WTC11 (cell line): ENCODE results near the gene PITPNM3. TPM values are rescaled to one million over a fixed set of nuclear protein-coding genes. Genes with fewer than 3 reads are reported as not detected.

Experiments
- ATAC-seq: fragments of 200-7000 bp; cut with Tn5 transposase; 2 replicates; pipeline ENCODE4 v1.10.0; 2021; ENCODE audit warnings: mild to moderate bottlenecking, moderate library complexity
- CTCF ChIA-PET: fragments of 300-600 bp; sonication (Branson Sonifier 250); formaldehyde crosslinking; loops from one replicate; lab custom pipeline; 2021; ENCODE audit warnings: antibody characterized with exemption; lab: Charles Lee
- POLR2A ChIA-PET: fragments of 350-600 bp; sonication (Branson Sonifier 250); formaldehyde crosslinking; loops from one replicate; lab custom pipeline; 2021; ENCODE audit warnings: antibody characterized with exemption; lab: Charles Lee
- DNase-seq: peaks from one replicate; pipeline ENCODE4 v3.0.0; 2021; ENCODE audit warnings: low spot score
- H3K27ac Mint-ChIP-seq: 2 replicates; pipeline ENCODE4 v1.8.0; 2021; ENCODE audit warnings: mixed read lengths
- H3K27me3 Mint-ChIP-seq: 2 replicates; pipeline ENCODE4 v1.8.0; 2021; ENCODE audit warnings: low read depth, mild to moderate bottlenecking, moderate library complexity, mixed read lengths
- H3K36me3 Mint-ChIP-seq: 2 replicates; pipeline ENCODE4 v1.8.0; 2021; ENCODE audit warnings: mixed read lengths
- H3K4me1 Mint-ChIP-seq: 2 replicates; pipeline ENCODE4 v1.8.0; 2022; ENCODE audit warnings: mixed read lengths
- H3K4me3 Mint-ChIP-seq: 2 replicates; pipeline ENCODE4 v1.8.0; 2021; ENCODE audit warnings: mild to moderate bottlenecking, moderate library complexity, mixed read lengths
- H3K9me3 Mint-ChIP-seq: 2 replicates; pipeline ENCODE4 v1.8.0; 2021; ENCODE audit warnings: mixed read lengths
- ATF2 ChIP-seq: sonication (generic); formaldehyde crosslinking; IDR thresholded peaks from 2 replicates; pipeline ENCODE4 v1.8.1; 2022; ENCODE audit warnings: low read depth, missing genetic modification reagents, borderline replicate concordance
- ATF3 ChIP-seq: sonication (generic); formaldehyde crosslinking; conservative IDR thresholded peaks from 2 replicates; pipeline ENCODE4 v1.8.1; 2022; ENCODE audit warnings: mild to moderate bottlenecking, missing genetic modification reagents
- CDX4 ChIP-seq: fragments of 250-450 bp; sonication (Bioruptor Pico); IDR thresholded peaks from 2 replicates; pipeline ENCODE4 v1.9.0; 2021; ENCODE audit warnings: moderate library complexity, mild to moderate bottlenecking, inconsistent platforms, borderline replicate concordance
- CTCF ChIP-seq: fragments of 200-600 bp; IDR thresholded peaks from 2 replicates; pipeline ENCODE4 v1.8.0; 2022; ENCODE audit warnings: antibody characterized with exemption
- E2F1 ChIP-seq: sonication (generic); formaldehyde crosslinking; IDR thresholded peaks from 2 replicates; pipeline ENCODE4 v1.8.0; 2022; ENCODE audit warnings: mild to moderate bottlenecking, missing genetic modification reagents
- FOXJ3 ChIP-seq: sonication (generic); formaldehyde crosslinking; IDR thresholded peaks from 2 replicates; pipeline ENCODE4 v1.9.0; 2021; ENCODE audit warnings: missing genetic modification reagents, mild to moderate bottlenecking, borderline replicate concordance
- FOXP1 ChIP-seq: sonication (generic); formaldehyde crosslinking; IDR thresholded peaks from 2 replicates; pipeline ENCODE4 v1.8.0; 2022; ENCODE audit warnings: missing genetic modification reagents, mild to moderate bottlenecking, moderate library complexity, borderline replicate concordance
- GABPB1 ChIP-seq: sonication (generic); formaldehyde crosslinking; IDR thresholded peaks from 2 replicates; pipeline ENCODE4 v1.8.1; 2023; ENCODE audit warnings: mild to moderate bottlenecking, missing genetic modification reagents
- PRRX2 ChIP-seq: fragments of 250-450 bp; sonication (Bioruptor Pico); IDR thresholded peaks from 2 replicates; pipeline ENCODE4 v1.8.0; 2021; ENCODE audit warnings: mild to moderate bottlenecking
- RELA ChIP-seq: sonication (generic); formaldehyde crosslinking; IDR thresholded peaks from 2 replicates; pipeline ENCODE4 v1.8.1; 2022; ENCODE audit warnings: missing genetic modification reagents, mild to moderate bottlenecking, borderline replicate concordance
- SMAD4 ChIP-seq: sonication (generic); formaldehyde crosslinking; IDR thresholded peaks from 2 replicates; pipeline ENCODE4 v1.8.0; 2022; ENCODE audit warnings: mild to moderate bottlenecking, missing genetic modification reagents
- STAT6 ChIP-seq: sonication (generic); formaldehyde crosslinking; conservative IDR thresholded peaks from 2 replicates; pipeline ENCODE4 v1.8.1; 2023; ENCODE audit warnings: mild to moderate bottlenecking, low read depth, missing genetic modification reagents, moderate library complexity
- ZNF232 ChIP-seq: sonication (generic); formaldehyde crosslinking; IDR thresholded peaks from 2 replicates; pipeline ENCODE4 v1.8.0; 2022; ENCODE audit warnings: mild to moderate bottlenecking, missing genetic modification reagents
- total RNA-seq: library from RNA; stranded (reverse); gene quantifications from 3 replicates; pipeline ENCODE4 v1.2.3, GENCODE V29; 2021
- TF ChIP-seq, protein P1 (sequence below): fragments of 250-450 bp; sonication (Bioruptor Pico); IDR thresholded peaks from 2 replicates; pipeline ENCODE4 v1.9.0; 2021; ENCODE audit warnings: mild to moderate bottlenecking, borderline replicate concordance
- TF ChIP-seq, protein P2 (sequence below): sonication (generic); formaldehyde crosslinking; IDR thresholded peaks from 2 replicates; pipeline ENCODE4 v1.8.1; 2023; ENCODE audit warnings: mild to moderate bottlenecking, missing genetic modification reagents, moderate library complexity

PITPNM3 gene
- total RNA-seq, 1 experiment from 2014 or later, result 2.8 TPM

GRCh38 chr17:6567528-6568183 is 11.3 kb upstream of the PITPNM3 start:
- H3K27me3 Mint-ChIP-seq, result no peaks in the 10 kb centered on the region; the same call in 1 of the 2 replicates
- CTCF ChIA-PET, result interaction anchor here (0.7 to 1.5 kb wide), 5 partner anchors 9 to 97 kb away, joined by 3 to 5 read pairs (median 3); no protein-coding TSS in a partner anchor
- H3K27ac Mint-ChIP-seq, result peak overlapping the region; percentile 89
- peaks cover 20% of the 10 kb centered on the region for H3K4me1 Mint-ChIP-seq
- TF ChIP-seq FOXJ3 (CRISPR knock-in tag), result no peak
- no peak for TF ChIP-seq RELA (CRISPR knock-in tag)
- no peak for TF ChIP-seq CTCF
- TF ChIP-seq, protein P1, sequence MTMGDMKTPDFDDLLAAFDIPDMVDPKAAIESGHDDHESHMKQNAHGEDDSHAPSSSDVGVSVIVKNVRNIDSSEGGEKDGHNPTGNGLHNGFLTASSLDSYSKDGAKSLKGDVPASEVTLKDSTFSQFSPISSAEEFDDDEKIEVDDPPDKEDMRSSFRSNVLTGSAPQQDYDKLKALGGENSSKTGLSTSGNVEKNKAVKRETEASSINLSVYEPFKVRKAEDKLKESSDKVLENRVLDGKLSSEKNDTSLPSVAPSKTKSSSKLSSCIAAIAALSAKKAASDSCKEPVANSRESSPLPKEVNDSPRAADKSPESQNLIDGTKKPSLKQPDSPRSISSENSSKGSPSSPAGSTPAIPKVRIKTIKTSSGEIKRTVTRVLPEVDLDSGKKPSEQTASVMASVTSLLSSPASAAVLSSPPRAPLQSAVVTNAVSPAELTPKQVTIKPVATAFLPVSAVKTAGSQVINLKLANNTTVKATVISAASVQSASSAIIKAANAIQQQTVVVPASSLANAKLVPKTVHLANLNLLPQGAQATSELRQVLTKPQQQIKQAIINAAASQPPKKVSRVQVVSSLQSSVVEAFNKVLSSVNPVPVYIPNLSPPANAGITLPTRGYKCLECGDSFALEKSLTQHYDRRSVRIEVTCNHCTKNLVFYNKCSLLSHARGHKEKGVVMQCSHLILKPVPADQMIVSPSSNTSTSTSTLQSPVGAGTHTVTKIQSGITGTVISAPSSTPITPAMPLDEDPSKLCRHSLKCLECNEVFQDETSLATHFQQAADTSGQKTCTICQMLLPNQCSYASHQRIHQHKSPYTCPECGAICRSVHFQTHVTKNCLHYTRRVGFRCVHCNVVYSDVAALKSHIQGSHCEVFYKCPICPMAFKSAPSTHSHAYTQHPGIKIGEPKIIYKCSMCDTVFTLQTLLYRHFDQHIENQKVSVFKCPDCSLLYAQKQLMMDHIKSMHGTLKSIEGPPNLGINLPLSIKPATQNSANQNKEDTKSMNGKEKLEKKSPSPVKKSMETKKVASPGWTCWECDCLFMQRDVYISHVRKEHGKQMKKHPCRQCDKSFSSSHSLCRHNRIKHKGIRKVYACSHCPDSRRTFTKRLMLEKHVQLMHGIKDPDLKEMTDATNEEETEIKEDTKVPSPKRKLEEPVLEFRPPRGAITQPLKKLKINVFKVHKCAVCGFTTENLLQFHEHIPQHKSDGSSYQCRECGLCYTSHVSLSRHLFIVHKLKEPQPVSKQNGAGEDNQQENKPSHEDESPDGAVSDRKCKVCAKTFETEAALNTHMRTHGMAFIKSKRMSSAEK (CRISPR knock-in tag), result no peak
- no peak for TF ChIP-seq STAT6 (CRISPR knock-in tag)
- no peak for TF ChIP-seq ATF2 (CRISPR knock-in tag)
- TF ChIP-seq E2F1 (CRISPR knock-in tag), result no peak
- no peak for TF ChIP-seq PRRX2 (CRISPR knock-in tag)
- TF ChIP-seq CDX4 (CRISPR knock-in tag), result no peak
- TF ChIP-seq GABPB1 (CRISPR knock-in tag), result no peak
- TF ChIP-seq ATF3 (CRISPR knock-in tag), result no peak
- no peak for TF ChIP-seq ZNF232 (CRISPR knock-in tag)
- TF ChIP-seq, protein P2, sequence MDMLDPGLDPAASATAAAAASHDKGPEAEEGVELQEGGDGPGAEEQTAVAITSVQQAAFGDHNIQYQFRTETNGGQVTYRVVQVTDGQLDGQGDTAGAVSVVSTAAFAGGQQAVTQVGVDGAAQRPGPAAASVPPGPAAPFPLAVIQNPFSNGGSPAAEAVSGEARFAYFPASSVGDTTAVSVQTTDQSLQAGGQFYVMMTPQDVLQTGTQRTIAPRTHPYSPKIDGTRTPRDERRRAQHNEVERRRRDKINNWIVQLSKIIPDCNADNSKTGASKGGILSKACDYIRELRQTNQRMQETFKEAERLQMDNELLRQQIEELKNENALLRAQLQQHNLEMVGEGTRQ (CRISPR knock-in tag), result no peak
- TF ChIP-seq SMAD4 (CRISPR knock-in tag), result no peak
- TF ChIP-seq FOXP1, result no peak
- H3K4me3 Mint-ChIP-seq, result no peak overlapping the region
- POLR2A ChIA-PET, result no interaction called here
- peak; percentile 77 for ATAC-seq
- no peaks in the 10 kb centered on the region for H3K36me3 Mint-ChIP-seq
- DNase-seq, result no peak
- no peaks in the 10 kb centered on the region for H3K9me3 Mint-ChIP-seq
